HepG2 (cell line): ENCODE results near the gene CPNE5. TPM values are rescaled to one million over a fixed set of nuclear protein-coding genes. Genes with fewer than 3 reads are reported as not detected.

Experiments
- ATF7-NPFF ChIP-seq: sonication (generic); formaldehyde crosslinking; IDR thresholded peaks from 2 replicates; pipeline ENCODE4 v1.8.1; 2023; ENCODE audit warnings: mild to moderate bottlenecking, low read depth, missing genetic modification reagents, moderate library complexity
- CBX5 ChIP-seq: sonication (generic); formaldehyde crosslinking; IDR thresholded peaks from 2 replicates; pipeline ENCODE4 v1.4.0; 2020; ENCODE audit warnings: missing genetic modification reagents, borderline replicate concordance
- IKZF1 ChIP-seq: fragments of 450-650 bp; IDR thresholded peaks from 2 replicates; pipeline ENCODE4 v1.7.1; 2016
- SP5 ChIP-seq: IDR thresholded peaks from 2 replicates; pipeline ENCODE4 v1.6.1; 2016; ENCODE audit warnings: low read depth, borderline replicate concordance
- XRCC5 ChIP-seq: fragments of 200-400 bp; formaldehyde crosslinking; optimal IDR thresholded peaks from 2 replicates; pipeline ENCODE3; 2017; ENCODE audit warnings: mild to moderate bottlenecking, low read length
- ZNF263 ChIP-seq: sonication (generic); formaldehyde crosslinking; IDR thresholded peaks from 2 replicates; pipeline ENCODE4 v1.4.0; 2020; ENCODE audit warnings: missing genetic modification reagents
- ZNF616 ChIP-seq: sonication (generic); formaldehyde crosslinking; IDR thresholded peaks from 2 replicates; pipeline ENCODE4 v1.5.0; 2020; ENCODE audit warnings: low read depth, mild to moderate bottlenecking, missing genetic modification reagents
- polyA plus RNA-seq, 8 experiments: library from polyadenylated mRNA; depleted of rRNA in 3 of 8; stranded (reverse) in 7 of 8; unstranded in 1 of 8; fragments of >200 nt; fragmentation: Illumina TruSeq in 4 of 8; extraction: Trizol in 4 of 8; gene quantifications; 2 replicates each; pipeline versions ENCODE4 v1.2.1 to v1.2.3, GENCODE V29; 2011 to 2016; ENCODE audit warnings: low read depth in 4 of 8, missing spikeins in 1 of 8, mixed read lengths in 1 of 8; ENCODE audit not compliant: insufficient read depth in 1 of 8
- total RNA-seq, 5 experiments: library from RNA; depleted of rRNA; stranded (reverse); fragments of >200 nt; fragmentation: Illumina TruSeq; extraction: Trizol; gene quantifications; 2 replicates each; pipeline ENCODE4 v1.2.3, GENCODE V29; 2016; ENCODE audit warnings: low read depth in 1 of 5
- TF ChIP-seq, protein P1 (sequence below): sonication (generic); formaldehyde crosslinking; IDR thresholded peaks from 2 replicates; pipeline ENCODE4 v1.4.0; 2020; ENCODE audit warnings: missing genetic modification reagents
- TF ChIP-seq, protein P2 (sequence below): sonication (generic); formaldehyde crosslinking; IDR thresholded peaks from 2 replicates; pipeline ENCODE4 v1.4.0; 2020; ENCODE audit warnings: missing genetic modification reagents, borderline replicate concordance
- TF ChIP-seq, protein P3 (sequence below): sonication (generic); formaldehyde crosslinking; IDR thresholded peaks from 2 replicates; pipeline ENCODE4 v1.4.0; 2020; ENCODE audit warnings: missing genetic modification reagents, borderline replicate concordance
- TF ChIP-seq, protein P4 (sequence below): IDR thresholded peaks from 2 replicates; pipeline ENCODE4 v1.6.1; 2016; ENCODE audit warnings: missing genetic modification reagents, missing compliant biosample characterization
- TF ChIP-seq, protein P5 (sequence below): sonication (generic); formaldehyde crosslinking; IDR thresholded peaks from 2 replicates; pipeline ENCODE4 v1.9.0; 2021; ENCODE audit warnings: missing genetic modification reagents, mild to moderate bottlenecking, borderline replicate concordance

The CPNE5 gene
- total and polyA plus RNA-seq, 2 of the 13 experiments (the other 11 are each of a cell fraction or from before 2014, with no cell fraction given), result 0.16 TPM; not detected in 1

DNA sequence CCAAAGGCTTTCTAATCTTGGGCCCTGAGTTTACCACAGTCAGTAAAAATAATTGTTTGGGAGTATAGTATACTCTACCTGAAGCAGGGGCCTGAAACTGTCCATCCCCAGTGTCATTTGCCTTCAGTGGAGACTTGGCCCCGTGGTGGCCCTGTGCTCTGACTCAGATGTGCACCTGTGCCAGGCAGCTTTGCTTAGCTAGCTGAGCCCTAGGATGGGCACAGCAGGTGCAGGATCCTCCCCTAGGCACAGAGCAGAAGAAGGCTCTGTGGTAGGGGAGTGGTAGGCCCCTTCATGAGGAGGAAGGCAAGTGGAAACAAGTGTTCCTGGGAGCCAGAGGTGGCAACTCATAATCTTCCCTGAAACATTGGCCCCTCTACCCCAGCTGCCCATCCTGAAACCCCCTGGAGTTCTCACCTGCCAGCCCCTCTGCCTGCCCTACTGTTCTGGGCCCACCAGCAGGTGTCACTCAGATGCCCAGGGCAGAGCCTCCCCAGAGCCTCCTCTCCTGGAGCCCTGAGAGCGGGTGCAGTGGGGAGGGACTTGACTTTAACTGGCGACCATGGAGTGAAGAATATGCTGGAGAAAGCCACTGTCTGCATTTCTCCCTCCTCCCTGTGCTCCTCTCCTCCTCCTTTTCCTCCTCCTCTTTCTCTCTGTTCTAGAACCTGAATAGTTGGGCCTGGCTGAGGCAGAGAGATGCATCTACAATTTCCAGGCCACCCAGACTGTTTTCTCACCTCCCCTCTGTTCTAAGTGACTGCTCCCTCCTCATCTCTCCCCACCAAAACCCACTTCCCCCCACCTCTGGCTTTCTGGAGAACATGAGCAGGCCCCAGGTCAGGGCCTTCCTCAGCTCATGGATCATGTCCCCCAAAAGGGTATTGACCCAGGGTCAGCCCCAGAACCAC is 2.9 kb downstream of the CPNE5 start (continued):
- TF ChIP-seq, protein P1, sequence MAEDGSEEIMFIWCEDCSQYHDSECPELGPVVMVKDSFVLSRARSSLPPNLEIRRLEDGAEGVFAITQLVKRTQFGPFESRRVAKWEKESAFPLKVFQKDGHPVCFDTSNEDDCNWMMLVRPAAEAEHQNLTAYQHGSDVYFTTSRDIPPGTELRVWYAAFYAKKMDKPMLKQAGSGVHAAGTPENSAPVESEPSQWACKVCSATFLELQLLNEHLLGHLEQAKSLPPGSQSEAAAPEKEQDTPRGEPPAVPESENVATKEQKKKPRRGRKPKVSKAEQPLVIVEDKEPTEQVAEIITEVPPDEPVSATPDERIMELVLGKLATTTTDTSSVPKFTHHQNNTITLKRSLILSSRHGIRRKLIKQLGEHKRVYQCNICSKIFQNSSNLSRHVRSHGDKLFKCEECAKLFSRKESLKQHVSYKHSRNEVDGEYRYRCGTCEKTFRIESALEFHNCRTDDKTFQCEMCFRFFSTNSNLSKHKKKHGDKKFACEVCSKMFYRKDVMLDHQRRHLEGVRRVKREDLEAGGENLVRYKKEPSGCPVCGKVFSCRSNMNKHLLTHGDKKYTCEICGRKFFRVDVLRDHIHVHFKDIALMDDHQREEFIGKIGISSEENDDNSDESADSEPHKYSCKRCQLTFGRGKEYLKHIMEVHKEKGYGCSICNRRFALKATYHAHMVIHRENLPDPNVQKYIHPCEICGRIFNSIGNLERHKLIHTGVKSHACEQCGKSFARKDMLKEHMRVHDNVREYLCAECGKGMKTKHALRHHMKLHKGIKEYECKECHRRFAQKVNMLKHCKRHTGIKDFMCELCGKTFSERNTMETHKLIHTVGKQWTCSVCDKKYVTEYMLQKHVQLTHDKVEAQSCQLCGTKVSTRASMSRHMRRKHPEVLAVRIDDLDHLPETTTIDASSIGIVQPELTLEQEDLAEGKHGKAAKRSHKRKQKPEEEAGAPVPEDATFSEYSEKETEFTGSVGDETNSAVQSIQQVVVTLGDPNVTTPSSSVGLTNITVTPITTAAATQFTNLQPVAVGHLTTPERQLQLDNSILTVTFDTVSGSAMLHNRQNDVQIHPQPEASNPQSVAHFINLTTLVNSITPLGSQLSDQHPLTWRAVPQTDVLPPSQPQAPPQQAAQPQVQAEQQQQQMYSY (CRISPR knock-in tag), result no peak
- 0 out of 2 replicates have a peak, but pooled peaks have one; percentile 10 for TF ChIP-seq SP5 (CRISPR knock-in tag)
- TF ChIP-seq, protein P2, sequence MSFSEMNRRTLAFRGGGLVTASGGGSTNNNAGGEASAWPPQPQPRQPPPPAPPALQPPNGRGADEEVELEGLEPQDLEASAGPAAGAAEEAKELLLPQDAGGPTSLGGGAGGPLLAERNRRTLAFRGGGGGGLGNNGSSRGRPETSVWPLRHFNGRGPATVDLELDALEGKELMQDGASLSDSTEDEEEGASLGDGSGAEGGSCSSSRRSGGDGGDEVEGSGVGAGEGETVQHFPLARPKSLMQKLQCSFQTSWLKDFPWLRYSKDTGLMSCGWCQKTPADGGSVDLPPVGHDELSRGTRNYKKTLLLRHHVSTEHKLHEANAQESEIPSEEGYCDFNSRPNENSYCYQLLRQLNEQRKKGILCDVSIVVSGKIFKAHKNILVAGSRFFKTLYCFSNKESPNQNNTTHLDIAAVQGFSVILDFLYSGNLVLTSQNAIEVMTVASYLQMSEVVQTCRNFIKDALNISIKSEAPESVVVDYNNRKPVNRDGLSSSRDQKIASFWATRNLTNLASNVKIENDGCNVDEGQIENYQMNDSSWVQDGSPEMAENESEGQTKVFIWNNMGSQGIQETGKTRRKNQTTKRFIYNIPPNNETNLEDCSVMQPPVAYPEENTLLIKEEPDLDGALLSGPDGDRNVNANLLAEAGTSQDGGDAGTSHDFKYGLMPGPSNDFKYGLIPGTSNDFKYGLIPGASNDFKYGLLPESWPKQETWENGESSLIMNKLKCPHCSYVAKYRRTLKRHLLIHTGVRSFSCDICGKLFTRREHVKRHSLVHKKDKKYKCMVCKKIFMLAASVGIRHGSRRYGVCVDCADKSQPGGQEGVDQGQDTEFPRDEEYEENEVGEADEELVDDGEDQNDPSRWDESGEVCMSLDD (CRISPR knock-in tag), result no peak
- TF ChIP-seq, protein P3, sequence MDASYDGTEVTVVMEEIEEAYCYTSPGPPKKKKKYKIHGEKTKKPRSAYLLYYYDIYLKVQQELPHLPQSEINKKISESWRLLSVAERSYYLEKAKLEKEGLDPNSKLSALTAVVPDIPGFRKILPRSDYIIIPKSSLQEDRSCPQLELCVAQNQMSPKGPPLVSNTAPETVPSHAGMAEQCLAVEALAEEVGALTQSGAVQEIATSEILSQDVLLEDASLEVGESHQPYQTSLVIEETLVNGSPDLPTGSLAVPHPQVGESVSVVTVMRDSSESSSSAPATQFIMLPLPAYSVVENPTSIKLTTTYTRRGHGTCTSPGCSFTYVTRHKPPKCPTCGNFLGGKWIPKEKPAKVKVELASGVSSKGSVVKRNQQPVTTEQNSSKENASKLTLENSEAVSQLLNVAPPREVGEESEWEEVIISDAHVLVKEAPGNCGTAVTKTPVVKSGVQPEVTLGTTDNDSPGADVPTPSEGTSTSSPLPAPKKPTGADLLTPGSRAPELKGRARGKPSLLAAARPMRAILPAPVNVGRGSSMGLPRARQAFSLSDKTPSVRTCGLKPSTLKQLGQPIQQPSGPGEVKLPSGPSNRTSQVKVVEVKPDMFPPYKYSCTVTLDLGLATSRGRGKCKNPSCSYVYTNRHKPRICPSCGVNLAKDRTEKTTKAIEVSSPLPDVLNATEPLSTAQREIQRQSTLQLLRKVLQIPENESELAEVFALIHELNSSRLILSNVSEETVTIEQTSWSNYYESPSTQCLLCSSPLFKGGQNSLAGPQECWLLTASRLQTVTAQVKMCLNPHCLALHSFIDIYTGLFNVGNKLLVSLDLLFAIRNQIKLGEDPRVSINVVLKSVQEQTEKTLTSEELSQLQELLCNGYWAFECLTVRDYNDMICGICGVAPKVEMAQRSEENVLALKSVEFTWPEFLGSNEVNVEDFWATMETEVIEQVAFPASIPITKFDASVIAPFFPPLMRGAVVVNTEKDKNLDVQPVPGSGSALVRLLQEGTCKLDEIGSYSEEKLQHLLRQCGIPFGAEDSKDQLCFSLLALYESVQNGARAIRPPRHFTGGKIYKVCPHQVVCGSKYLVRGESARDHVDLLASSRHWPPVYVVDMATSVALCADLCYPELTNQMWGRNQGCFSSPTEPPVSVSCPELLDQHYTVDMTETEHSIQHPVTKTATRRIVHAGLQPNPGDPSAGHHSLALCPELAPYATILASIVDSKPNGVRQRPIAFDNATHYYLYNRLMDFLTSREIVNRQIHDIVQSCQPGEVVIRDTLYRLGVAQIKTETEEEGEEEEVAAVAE (CRISPR knock-in tag), result no peak
- TF ChIP-seq, protein P4, sequence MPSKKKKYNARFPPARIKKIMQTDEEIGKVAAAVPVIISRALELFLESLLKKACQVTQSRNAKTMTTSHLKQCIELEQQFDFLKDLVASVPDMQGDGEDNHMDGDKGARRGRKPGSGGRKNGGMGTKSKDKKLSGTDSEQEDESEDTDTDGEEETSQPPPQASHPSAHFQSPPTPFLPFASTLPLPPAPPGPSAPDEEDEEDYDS (CRISPR knock-in tag), result no peak
- TF ChIP-seq ZNF616, result no peak
- peak; percentile 34 for TF ChIP-seq XRCC5
- peak; percentile 41; the same call in 1 of the 2 replicates for TF ChIP-seq CBX5 (CRISPR knock-in tag)
- TF ChIP-seq, protein P5, sequence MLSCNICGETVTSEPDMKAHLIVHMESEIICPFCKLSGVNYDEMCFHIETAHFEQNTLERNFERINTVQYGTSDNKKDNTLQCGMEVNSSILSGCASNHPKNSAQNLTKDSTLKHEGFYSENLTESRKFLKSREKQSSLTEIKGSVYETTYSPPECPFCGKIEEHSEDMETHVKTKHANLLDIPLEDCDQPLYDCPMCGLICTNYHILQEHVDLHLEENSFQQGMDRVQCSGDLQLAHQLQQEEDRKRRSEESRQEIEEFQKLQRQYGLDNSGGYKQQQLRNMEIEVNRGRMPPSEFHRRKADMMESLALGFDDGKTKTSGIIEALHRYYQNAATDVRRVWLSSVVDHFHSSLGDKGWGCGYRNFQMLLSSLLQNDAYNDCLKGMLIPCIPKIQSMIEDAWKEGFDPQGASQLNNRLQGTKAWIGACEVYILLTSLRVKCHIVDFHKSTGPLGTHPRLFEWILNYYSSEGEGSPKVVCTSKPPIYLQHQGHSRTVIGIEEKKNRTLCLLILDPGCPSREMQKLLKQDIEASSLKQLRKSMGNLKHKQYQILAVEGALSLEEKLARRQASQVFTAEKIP (CRISPR knock-in tag), result no peak
- TF ChIP-seq ZNF263, result peak; percentile 88
- TF ChIP-seq ATF7-NPFF (CRISPR knock-in tag), result no peak
- no peak for TF ChIP-seq IKZF1
